Right atrium auricular region (tissue), 2 donors: ENCODE results near the gene OR51B5. TPM values are rescaled to one million over a fixed set of nuclear protein-coding genes. Genes with fewer than 3 reads are reported as not detected.
"Not testable (repeated sequence)": the region's sequence is repeated elsewhere in the genome, so short reads cannot be mapped to it uniquely, and the experiment has no call there.

ENCODE experiments used
- DNase-seq: peaks from one replicate; pipeline ENCODE4 v3.0.0-alpha.2; 2019; ENCODE audit warnings: low spot score
- H3K27ac ChIP-seq, 2 donors: fragments of 200-600 bp; sonication (generic); 1 replicate in 1 of 2; 2 replicates in 1 of 2; pipeline ENCODE4 v1.5.1; 2016 to 2019
- H3K27me3 ChIP-seq, 2 donors: fragments of 200-600 bp; sonication (generic); one replicate each; pipeline versions ENCODE4 v1.5.1 to v1.6.0; 2017 to 2019
- H3K36me3 ChIP-seq: fragments of 200-600 bp; sonication (generic); one replicate; pipeline ENCODE4 v1.5.1; 2016
- H3K4me1 ChIP-seq, 2 donors: fragments of 200-600 bp; sonication (generic); one replicate each; pipeline versions ENCODE4 v1.5.1 to v1.6.0; 2017 to 2019
- H3K4me3 ChIP-seq, 2 donors: fragments of 200-600 bp; sonication (generic); 1 replicate in 1 of 2; 2 replicates in 1 of 2; pipeline ENCODE4 v1.5.1; 2017 to 2019; ENCODE audit warnings: mild to moderate bottlenecking in 1 of 2, moderate library complexity in 1 of 2
- H3K9me3 ChIP-seq, 2 donors: fragments of 200-600 bp; sonication (generic); one replicate each; pipeline ENCODE4 v1.5.1; 2019
- total RNA-seq, 2 donors: library from RNA; depleted of rRNA; stranded (reverse); fragments of >200 nt; gene quantifications; one replicate each; pipeline ENCODE4 v1.1.0, GENCODE V29; 2016
- TF ChIP-seq, protein P1 (sequence below), 2 donors: fragments of 200-600 bp; sonication (generic); IDR thresholded peaks; one replicate each; pipeline ENCODE4 v1.5.1; 2019; ENCODE audit warnings: antibody characterized with exemption in 2 of 2

Gene OR51B5
- total RNA-seq, 2 donors from 2014 or later, result not detected

DNA sequence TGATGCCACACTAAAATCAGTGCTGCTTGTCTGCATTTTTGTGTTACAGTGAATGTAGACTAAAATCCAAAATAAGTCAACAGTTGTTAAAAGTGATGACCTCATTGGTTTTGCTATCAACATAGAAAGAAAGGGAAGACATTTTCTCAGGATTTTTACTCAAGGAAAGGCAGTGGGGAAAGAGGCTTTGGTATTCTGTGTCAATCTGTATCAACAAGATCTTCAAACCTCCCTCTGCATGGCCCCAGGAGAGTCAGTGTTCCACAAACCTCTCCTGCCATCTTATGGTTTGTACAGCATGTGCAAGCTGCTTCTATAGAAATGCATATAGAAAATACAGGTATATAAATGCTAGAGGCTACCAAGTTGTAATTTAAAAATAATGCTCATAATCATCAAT is 26.5 kb upstream of the OR51B5 start:
- peaks cover 0 to 10% of the 10 kb centered on the region in 2 donors for H3K4me1 ChIP-seq
- H3K9me3 ChIP-seq, result no peaks in the 10 kb centered on the region
- TF ChIP-seq, protein P1, sequence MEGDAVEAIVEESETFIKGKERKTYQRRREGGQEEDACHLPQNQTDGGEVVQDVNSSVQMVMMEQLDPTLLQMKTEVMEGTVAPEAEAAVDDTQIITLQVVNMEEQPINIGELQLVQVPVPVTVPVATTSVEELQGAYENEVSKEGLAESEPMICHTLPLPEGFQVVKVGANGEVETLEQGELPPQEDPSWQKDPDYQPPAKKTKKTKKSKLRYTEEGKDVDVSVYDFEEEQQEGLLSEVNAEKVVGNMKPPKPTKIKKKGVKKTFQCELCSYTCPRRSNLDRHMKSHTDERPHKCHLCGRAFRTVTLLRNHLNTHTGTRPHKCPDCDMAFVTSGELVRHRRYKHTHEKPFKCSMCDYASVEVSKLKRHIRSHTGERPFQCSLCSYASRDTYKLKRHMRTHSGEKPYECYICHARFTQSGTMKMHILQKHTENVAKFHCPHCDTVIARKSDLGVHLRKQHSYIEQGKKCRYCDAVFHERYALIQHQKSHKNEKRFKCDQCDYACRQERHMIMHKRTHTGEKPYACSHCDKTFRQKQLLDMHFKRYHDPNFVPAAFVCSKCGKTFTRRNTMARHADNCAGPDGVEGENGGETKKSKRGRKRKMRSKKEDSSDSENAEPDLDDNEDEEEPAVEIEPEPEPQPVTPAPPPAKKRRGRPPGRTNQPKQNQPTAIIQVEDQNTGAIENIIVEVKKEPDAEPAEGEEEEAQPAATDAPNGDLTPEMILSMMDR (IDR thresholded peaks at IDR 0.05), result no peak
- H3K4me3 ChIP-seq, result no peak overlapping the region
- no peak overlapping the region for H3K27ac ChIP-seq
- H3K36me3 ChIP-seq, result no peaks in the 10 kb centered on the region
- no peak for DNase-seq
- H3K27me3 ChIP-seq, result no peaks in the 10 kb centered on the region

DNA sequence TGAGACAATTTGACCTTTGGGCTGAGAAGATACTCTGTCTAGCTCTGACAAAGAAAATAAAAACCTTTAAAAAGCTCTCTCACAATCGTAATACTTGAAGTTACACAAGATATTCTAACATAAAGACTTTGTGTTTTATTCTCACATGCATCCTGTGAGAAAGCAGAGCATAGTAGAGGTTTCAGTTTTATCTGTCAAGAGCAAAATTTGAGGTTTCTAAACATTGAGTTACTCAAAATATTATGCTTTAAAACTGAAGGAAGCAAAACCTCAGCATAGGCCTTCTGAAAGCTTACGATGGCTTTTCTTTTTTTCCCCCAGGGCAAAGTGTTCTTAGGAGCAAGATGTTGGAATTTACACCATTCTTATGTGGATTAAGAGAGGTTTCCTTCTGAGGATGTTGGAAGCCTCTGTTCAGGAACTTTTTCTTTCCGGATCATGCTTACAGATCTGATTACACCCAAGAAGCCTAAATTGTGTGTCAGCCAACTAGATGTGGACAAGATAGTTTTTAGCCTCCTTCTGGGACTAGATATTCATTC is 25.2 kb upstream of the OR51B5 start:
- no peaks in the 10 kb centered on the region for H3K36me3 ChIP-seq
- no peak overlapping the region for H3K4me3 ChIP-seq
- no peak for DNase-seq
- H3K27ac ChIP-seq, result no peak overlapping the region
- no peaks in the 10 kb centered on the region for H3K27me3 ChIP-seq
- no peaks in the 10 kb centered on the region for H3K9me3 ChIP-seq
- H3K4me1 ChIP-seq, result peaks cover 0 to 10% of the 10 kb centered on the region in 2 donors
- TF ChIP-seq, protein P1 (IDR thresholded peaks at IDR 0.05), result no peak

DNA sequence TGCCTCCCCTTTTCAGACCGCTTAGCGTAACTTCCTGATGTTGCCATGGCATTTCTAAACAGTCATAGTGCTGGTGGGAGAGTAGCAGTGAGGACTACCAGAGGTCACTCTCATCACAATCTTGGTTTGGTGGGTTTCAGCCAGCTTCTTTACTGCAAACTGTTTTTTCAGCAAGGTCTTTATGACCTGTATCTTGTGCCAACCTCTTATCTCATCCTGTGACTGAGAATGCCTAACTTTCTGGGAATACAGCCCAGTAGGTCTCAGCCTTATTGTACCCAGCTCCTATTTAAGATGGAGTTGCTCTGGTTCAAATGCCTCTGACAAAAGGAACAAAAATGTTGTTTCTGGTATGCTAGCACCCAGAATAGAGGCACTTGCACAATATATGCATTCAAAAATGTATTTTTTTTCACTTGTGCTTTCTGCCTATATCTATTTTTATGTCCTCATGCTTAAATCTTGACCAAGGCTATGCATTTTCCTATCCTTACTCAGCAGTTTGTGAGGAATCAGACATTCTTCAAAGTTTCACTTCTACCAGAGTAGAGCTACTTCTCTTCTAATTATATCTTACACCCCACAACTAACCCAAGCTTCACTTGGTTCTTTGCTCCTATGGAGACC is 24.2 kb upstream of the OR51B5 start:
- Histone ChIP-seq H3K4me3 (no peak overlapping the region), H3K36me3 (no peaks in the 10 kb centered on the region), H3K27me3 (no peaks in the 10 kb centered on the region), H3K27ac (no peak overlapping the region), H3K9me3 (no peaks in the 10 kb centered on the region), H3K4me1 (peaks cover 0 to 10% of the 10 kb centered on the region in 2 donors)
- TF ChIP-seq, protein P1 (IDR thresholded peaks at IDR 0.05), result no peak
- no peak for DNase-seq

DNA sequence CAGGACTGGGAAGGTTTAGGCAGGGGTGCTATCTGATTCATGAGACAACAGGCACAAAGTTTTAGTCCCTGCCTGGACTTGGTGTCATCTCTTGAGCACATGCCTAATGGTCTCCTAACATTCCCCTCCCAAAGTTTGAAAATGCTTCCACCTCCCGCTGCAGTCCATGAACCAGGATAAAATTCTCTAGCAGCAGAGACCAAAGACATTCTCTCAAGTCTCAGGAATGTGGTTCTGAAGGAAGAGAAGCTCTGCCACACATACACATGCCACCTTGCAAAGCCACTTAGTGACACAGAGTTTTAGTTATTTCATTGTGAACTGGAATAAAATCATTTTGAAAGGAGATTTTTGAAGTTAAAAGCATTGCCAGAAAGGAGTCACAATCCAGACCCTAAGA is 23.5 kb upstream of the OR51B5 start:
- no peak overlapping the region for H3K27ac ChIP-seq
- H3K4me1 ChIP-seq, result peaks cover 0 to 10% of the 10 kb centered on the region in 2 donors
- no peak overlapping the region for H3K4me3 ChIP-seq
- H3K27me3 ChIP-seq, result no peaks in the 10 kb centered on the region
- TF ChIP-seq, protein P1 (IDR thresholded peaks at IDR 0.05), result no peak
- no peaks in the 10 kb centered on the region for H3K36me3 ChIP-seq
- no peak for DNase-seq
- H3K9me3 ChIP-seq, result no peaks in the 10 kb centered on the region

DNA sequence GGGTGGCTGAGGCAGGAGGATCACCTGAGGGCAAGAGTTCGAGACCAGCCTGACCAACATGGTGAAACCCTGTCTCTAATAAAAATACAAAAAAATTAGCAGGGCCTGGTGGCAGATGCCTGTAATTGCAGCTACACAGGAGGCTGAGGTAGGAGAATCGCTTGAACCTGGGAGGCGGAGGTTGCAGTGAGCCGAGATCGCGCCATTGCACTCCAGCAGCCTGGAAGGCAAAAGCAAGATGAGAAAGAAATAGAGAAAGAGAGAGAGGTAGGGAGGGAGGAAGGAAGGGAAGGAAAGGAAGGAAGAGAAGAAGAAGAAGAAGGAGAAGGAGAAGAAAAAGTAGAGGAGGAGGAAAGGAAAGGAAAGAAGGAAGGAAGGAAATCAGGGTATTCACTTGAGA is 23.0 kb upstream of the OR51B5 start:
- not testable (repeated sequence) for DNase-seq, H3K4me1 ChIP-seq, H3K4me3 ChIP-seq, H3K27ac ChIP-seq, H3K9me3 ChIP-seq, H3K27me3 ChIP-seq, H3K36me3 ChIP-seq

DNA sequence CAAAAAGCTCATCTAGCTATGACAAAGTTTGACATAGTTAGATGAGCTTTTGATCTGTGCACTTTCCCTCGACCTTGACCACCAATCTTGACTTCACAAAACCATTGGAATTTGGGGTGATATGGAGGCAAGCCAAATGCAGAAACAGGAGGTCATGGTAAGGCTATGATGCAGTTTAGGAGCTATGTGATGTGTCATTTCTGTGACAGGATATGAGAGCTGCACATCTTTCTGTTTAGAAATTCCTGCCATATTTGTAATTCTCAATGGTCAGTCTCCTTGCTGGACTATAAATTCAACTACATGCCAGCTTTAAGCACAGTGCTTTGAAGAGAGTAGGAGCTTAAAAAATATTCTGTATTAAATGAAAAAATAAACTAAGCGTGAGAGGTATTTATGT is 20.9 kb upstream of the OR51B5 start:
- peaks cover 0 to 10% of the 10 kb centered on the region in 2 donors for H3K4me1 ChIP-seq
- DNase-seq, result no peak
- no peaks in the 10 kb centered on the region for H3K36me3 ChIP-seq
- H3K4me3 ChIP-seq, result no peak overlapping the region
- H3K27me3 ChIP-seq, result no peaks in the 10 kb centered on the region
- TF ChIP-seq, protein P1 (IDR thresholded peaks at IDR 0.05), result no peak
- H3K27ac ChIP-seq, result no peak overlapping the region
- no peaks in the 10 kb centered on the region for H3K9me3 ChIP-seq
